HG03521 (cell line): ENCODE data around the gene BRAT1.

ENCODE experiments used
- ATAC-seq: cut with Tn5 transposase; IDR thresholded peaks from one replicate; pipeline ENCODE4 v1.9.1; 2021; ENCODE audit warnings: mild to moderate bottlenecking, moderate library complexity; ENCODE audit not compliant: unreplicated experiment

Gene BRAT1

GRCh38 chr7:2500701-2501100 is 54.6 kb downstream of the BRAT1 start:
- ATAC-seq = no peak

DNA sequence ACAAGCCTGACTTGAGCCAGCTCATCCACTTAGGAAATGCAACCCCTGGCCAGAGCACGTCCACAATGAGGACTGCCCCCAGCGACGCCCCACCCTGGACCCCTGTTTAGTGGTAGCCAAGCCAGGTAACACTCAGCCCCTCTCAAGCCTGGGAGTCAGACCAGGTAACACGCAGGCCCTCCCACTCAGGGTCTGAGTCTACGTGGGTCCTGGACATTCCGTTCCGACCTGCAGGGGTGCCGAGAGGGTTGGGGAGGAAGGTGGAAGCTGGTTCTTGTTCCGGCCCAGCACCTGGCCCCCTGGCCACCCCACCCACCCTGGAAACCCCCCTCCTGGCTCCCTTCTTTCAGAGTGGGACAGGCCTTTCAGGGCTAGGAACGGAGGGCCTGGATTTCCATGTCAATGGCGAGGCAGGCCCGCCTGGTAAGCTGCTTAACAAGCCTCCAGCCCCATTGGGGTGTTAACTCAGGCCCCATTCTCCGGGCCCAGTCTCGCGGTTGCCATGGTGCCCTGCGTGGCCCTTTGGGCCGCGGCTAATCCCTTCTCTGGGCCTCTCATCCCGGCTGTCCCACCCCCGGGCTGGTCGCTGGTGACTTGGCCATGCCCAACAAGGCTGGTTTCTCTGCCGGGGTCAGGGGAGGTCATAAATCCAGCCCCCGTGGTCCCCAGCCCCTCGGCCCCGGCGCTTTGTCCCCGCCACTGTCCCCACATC is 55.4 kb downstream of the BRAT1 start:
- ATAC-seq = no peak

DNA sequence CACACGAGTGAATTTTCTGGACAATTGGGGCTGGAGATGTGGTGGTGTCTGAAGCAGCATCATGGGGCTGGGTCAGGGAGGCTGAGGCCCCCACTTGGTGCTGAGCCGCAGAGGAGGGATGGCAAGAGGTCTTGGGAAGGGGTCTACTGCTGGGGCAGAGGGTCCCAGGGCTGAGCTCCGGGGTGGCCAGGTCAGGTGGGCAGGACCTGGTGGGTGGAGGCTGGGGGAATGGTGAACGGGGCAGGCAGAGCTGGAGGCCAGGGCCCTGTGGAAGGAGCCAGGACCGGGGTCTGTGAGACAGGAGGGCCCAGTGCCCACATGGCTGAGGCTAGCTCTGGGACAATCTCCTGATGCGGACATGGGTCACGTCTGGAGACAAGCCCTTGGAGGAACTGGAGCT is 56.1 kb downstream of the BRAT1 start:
- ATAC-seq = no peak

DNA sequence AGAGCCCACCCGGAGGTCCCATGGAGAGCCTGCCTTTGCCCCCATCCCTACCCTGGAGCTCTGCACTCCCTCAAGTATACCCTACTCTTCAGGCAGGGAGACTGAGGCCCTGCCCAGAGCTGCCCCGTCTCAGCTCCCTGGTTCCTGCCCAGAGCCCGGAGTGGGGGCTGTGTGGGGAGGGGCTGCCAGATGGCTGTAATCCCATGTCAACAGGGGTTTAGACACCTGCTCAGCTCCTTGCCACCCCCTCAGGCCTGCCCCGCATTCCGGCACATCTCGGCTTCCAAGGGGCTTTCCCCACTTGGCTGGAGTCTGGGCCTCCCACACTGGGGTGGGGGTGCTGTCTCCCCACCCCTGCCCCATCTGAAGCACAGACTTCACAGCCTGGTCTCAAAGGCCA is 56.6 kb downstream of the BRAT1 start:
- ATAC-seq = no peak

DNA sequence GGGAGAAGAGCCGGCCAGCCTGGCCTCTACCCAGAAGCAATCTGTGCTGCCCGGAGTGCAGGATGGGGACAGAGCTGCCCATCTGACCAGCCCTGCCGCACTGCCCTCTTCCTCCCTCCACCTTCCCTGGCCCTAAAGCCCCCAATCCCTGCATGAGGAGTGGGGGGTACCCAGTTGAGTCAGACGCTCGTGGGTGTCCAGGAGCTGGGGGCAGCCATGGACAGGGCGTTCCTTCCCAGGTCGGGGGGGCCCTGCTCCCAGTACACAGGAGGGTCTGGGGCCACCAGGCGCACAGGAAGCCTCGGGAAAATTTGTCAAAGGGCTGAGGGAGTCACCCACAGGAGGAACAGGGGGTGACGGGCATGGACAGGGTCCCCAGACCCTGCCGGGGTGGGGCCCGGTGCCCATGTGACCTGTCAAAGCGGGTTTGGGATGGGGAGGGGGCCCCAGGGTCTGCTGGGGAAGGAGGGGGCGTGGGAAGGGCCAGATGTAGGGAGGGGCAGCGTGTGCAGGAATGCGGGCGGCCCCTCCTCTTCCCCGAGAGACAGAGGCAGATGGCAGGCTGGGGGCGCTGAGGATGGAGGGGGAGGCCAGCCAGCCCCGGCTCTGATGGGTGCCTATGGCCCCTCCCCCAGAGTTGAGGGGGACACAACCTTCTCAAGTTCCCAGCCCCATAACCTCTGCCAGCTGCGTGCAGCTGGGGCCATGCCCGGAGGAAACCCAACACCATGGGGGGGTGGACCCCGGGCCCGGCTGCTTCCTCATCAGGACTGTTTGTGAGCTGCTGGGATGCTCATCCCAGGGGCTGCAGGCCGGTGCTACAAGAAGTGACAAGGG is 57.6 kb downstream of the BRAT1 start:
- ATAC-seq = no peak

DNA sequence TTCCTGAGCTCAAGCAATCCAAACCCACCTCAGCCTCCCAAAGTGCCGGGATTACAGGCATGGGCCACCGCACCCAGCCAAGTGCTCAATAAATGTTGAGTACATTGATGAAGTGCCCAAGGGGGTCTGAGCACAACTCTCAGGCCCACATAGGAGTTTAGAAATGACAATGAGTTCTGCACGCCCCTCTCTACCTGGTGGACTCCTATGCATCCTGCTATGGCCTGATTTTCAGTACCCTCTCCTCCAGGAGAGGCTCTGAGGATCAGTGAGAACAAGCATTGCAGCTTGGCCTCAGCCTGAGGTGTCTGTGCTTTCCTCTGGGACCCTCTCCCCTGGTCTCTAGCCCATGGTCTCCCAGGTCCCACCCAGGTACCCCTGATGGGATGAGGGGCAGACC is 58.3 kb downstream of the BRAT1 start:
- no peak for ATAC-seq

GRCh38 chr7:2496375-2496774 is 58.9 kb downstream of the BRAT1 start:
- ATAC-seq = no peak

DNA sequence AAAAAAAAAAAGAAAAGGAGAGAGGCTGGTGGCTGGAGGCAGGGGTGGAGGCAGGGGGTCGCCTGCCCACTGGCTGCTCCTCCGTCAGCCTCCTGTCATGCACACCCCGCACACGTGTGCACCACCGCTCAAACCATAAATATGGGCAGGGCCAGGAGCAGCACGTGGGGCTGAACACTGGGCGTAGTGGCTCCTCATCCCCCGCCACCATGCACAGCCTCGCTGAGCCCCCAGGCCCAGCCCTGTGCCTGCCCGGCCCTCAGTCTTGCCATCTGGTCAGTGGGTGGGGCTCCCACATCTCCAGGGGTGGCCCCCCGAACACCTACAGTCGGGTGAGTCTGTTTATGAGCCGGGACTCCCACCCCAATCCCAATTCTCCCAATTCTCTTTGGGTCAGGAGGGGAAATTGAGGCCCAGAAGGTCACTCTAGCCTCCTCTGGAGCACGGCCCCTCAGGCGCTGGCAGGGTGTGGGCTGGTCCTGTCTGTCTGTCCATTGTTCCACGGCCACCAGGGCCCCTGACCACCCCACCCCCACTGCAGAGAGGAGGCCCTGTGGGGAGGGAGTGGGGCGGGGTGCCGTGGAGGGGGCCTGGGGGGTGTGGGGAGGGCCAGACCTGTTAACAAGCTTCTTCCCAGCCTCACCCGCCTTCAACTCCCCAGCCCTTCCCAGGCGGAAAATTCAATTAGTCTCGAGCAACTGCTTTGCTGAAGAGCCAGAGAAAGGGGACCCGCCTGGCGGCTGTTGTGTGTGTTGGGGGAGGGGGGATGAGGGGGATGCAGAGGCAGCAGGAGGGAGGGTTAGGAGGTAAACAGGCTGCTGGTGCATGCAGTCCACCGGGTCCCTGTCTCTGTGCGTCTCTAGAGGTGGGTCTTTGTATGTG is 59.7 kb downstream of the BRAT1 start:
- ATAC-seq = no peak

GRCh38 chr7:2494191-2495130 is 60.9 kb downstream of the BRAT1 start:
- ATAC-seq = no peak

DNA sequence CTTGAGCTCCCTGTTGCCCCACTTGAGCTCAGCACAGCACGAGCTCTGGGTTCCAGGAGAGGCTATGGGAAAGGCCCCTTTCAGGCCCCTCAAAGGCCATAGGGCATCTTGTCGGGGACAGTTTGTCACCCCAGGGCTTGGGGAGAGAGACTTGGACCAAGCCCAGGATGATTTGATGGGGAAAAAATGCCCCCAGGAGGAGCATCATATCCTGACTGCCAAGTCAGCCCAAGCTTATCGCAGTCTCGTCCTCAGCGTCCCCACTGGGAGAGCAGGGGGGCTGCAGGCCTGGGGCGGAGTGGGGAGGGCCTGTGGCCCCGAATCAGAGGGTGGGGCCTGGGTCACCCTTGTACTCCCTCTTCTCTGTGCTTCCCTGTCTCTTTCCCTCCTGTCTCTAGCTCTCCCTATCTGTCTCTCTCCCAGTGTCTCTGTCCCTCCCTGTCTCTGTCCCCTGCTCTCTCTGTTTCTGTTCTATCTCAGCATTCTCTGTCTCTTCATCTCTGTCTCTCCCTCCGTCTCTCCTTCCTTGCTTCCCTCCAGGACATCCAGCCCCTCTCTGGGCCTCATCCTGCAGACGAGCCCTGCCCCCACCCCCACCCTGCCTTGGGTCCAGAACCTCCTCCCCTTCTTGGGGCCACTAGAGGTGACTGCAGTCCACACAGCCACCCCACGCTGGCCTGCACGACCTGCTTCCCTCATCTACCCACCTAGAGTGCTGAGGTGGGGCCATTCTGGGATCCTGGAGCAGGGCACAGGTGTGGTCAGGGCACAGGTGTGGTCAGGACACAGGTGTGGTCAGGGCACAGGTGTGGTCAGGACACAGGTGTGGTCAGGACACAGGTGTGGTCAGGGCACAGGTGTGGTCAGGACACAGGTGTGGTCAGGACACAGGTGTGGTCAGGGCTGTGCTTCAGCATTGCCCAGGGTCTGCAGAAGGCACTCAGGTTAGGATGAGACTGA is 61.8 kb downstream of the BRAT1 start:
- ATAC-seq = no peak

- ATAC-seq = no peak
Measured at GRCh38 chr7:2492038-2492437, 63.3 kb downstream of the BRAT1 start.

GRCh38 chr7:2490181-2490651 is 65.1 kb downstream of the BRAT1 start:
- ATAC-seq = no peak

- ATAC-seq = no peak
Measured at GRCh38 chr7:2488681-2489080, 66.6 kb downstream of the BRAT1 start.

DNA sequence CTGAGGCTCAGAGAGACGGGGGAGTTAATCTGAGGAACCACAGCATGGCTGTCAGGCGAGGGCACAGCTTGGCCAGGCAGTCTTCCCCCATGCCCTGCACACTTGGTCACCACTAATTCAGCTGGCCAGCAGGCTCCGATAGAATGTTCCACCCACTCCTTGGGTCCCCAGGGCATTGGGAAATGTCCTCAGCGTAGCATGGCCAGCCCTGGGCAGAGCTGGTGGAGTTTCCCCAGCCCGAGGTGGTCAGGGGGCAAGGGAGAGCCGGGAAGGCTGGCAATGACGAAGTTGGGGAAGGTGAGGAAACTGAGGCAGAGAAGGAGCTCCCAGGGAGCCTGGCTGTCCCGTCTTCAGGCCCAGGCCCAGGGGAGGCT is 67.1 kb downstream of the BRAT1 start:
- ATAC-seq = no peak
